DMS114 treated with DMSO at 0.1 percent for 48 hours (cell line): ENCODE data around the gene SCUBE1.

ENCODE experiments used
- DNase-seq: peaks from one replicate; lab custom pipeline; 2025; ENCODE audit not compliant: unreplicated experiment; lab: John Stamatoyannopoulos, UW

SCUBE1 gene

DNA sequence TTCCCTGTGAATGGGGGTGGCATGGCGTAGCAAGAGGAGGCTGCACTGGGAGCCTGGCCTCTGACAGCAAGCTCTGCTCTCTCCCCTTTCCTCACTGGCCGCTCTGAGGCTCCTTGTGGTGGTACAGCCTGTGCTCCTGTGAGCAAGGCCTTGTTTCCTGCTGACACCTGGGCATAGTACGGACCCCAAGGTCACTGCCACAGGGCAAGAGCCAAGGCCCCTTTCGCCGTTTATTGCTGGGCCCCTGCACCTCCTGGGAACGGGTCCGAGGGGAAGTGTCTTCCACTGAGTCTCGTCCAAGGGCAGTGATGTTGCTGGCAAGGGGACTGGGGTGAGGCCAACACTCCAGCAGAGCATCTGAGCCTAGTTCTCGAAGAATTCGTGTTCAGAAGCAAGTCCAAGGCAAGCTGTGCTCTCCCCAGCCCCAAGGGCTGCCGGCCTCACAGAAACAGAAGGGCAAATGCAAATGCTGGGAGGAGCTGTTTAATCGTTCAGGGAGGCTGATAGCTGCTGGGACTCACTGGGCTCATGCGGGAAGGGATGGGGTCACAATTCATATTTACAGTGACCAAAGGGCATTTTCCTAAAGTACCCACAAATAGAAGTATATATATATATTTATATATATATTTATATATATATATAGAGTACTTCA lies 140.3 kb downstream of the SCUBE1 start:
- DNase-seq, result no peak

DNA sequence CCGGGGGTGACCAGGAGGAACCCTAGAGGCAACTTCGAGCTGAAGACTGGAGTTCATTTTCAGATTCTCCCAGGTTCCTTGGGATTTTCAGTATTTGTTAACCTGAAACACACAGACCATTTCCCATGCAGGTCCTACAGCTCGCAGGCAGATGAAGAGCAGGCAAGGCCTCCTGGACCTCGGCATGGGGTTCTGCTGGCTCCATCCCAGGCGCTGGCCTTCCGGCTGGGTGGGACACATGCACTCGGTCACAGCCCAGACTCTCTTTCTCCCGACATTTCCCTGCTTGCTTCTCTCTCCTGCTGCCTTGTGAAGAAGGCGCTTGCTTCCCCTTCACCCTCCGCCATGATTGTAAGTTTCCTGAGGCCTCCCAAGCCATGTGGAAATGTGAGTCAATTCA lies 140.8 kb downstream of the SCUBE1 start:
- no peak for DNase-seq

DNA sequence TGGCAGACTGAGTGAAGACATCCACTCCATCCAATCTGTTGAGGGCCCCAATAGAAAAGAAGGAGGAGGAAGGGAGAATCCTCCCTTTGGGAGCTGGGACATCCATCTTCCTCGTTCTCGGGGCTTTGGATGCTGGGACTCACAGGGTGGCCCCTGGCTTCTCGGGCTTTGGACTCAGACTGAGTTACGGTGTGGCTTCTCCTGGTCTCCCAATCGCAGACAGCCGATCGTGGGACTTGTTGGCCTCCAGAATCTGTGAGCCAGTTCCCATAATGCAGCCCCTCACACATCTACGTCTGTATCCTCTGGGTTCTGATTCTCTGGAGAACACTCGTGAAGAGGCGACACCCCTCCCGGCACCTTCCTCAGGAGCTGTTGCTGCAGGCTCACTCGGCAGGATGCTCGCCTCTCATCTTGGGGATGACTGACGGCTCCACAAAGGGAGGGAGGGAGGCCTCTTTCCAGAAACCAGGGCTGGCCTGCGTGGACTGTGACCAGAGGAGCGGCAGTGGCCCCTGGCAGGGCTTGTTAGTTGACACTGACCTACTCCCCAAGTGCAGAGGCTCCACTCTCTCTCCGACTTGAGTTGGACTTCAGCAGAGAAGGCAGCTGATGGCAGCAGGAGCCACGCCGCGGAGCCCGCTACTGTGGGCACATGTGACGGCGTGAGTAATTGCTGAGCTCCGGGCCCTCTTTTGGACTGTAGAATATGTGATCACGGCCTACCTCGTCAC lies 141.5 kb downstream of the SCUBE1 start:
- no peak for DNase-seq

DNA sequence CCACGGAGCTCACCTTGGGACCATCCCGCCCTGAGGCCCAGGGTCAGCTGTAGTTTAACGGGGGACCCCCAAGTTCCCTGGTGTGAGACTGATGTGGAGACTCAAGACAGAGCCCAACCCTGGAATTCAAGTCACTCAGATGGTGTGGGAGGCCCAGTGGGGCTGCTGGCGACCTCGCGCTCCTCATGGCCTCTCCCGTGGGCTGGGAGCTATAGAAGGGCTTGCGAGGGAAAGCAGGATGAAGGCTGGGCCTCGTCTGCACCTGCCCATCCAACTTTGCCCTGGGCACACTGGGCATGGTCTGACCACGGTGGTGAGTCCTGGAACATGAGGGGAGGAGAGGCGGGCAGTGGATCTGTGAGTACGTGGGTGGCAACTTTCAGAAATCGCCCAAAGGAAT lies 142.6 kb downstream of the SCUBE1 start:
- no peak for DNase-seq

DNA sequence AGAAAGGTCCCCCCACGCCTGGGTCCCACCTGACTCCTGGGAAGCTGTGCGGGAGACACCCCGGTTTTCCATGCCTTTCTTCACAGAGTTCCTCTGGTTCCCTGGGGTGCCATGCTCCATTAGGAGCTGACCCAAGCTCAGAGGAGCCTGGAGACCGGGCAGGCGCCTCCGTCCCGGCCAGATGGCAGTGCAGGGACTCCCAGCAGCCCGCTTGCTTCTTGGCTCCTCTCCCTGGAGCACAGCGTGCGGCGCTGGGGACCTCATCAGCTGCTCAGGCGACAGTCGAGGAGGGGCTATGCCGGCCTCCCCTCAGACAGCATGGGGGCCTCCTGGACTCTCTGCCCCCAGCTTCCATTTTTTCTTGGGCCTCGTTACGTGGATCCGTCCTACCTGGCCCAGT lies 143.1 kb downstream of the SCUBE1 start:
- DNase-seq, result no peak

DNA sequence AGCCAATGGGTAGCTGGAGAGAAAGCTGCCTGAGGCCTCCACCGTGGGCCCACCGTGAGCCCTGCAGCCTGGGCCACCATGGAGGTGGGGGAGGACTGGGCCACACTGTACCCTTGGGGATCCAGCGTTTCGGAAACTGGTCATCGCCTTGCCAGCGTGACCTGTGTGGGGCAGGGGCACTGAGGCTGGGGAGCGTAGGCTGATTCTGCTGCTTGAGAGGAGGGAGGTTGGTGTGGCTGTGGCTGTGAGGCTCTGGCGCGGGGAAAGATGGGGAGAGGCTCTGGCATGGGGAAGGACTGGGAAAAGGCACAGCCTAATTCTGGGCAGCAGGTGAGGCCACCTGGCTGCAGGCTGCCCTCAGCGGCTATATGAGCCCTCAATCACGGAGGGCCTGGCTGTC lies 143.6 kb downstream of the SCUBE1 start:
- DNase-seq, result no peak

DNA sequence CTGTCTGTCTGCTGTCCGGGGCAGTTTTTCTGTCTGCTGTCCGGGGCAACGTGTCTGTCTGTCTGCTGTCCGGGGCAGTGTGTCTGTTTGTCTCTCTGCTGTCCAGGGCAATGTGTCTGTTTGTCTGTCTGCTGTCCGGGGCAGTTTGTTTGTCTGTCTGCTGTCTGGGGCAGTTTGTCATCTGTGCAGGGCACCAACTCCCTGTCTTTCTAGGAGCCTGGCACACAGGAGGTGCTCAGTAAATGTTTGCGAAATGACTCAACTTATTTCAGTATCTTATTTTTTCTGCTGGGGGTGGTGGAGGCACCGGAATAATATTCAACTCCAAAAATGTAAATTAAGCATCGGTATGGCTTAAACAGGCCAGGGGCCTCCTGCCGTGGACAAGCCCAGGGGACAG lies 144.2 kb downstream of the SCUBE1 start:
- DNase-seq, result no peak

DNA sequence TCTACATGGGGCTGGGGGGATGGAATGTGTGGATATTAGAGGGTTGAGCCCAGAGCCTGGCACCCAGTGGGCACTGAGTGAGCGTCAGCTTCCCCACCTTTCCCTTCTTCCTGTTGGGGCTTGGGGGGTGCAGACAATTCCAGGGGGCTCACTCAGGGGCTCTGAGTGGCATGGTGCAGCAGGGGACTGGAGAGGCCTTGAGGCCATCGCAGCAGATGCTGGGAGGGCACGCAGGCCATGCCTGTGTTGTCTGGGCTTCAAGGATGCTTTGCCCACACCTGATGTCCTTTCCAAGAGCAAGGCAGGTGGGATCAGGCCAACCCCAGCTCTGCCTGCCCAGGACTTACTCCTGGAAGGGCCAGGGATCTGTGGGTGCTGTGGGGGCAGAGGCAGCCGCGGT lies 145.0 kb downstream of the SCUBE1 start:
- DNase-seq, result no peak

DNA sequence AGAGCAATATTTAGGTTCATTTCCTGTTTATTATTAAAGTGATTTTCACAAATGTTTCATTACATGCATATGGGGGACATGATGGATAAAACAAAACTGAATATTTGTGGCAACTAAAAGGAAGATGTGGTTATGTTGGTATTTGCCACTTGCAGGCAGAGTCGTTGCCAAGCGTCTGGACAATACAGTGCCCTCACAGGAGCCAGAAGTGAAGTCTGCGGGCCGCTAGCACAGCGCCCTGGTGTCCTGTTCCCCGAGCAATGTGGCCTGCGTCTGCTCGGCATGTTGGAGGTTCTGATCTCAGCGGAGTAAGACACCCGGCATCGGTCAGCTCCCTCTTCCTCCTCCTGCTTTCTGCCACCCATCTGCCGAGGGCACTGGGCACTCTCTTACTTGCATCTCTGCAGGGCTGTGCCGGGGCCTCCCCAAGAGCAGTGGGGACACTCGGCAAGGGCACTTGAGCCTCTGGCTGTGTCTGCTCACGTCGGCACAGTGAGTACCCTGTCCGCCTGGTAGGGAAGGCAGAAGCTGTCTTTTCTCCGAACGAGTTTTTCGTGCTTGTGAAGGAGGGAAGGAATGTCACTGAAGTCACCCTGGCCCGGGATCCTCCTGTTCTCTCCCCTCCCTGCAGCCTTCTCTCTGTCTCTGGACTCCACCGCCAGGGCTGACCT lies 145.8 kb downstream of the SCUBE1 start:
- no peak for DNase-seq

DNA sequence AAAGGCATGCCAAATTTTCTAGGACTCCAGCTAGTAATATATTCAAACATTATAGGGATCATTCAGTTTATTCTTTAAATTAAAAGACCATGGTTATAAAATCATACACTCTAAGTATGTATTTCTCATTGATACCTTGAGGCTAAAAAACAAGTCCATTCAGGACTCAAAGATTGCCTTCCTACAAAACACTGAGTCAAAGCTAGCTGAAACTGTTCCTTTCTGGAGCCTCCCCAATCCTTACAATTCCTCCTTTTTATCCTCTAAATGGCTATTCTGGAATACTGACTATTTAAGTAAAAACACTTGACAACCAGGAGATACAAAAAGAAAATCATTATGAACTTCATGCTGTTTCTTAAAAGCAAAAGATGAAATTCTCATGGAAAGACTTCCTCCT lies 151.3 kb downstream of the SCUBE1 start:
- no peak for DNase-seq

DNA sequence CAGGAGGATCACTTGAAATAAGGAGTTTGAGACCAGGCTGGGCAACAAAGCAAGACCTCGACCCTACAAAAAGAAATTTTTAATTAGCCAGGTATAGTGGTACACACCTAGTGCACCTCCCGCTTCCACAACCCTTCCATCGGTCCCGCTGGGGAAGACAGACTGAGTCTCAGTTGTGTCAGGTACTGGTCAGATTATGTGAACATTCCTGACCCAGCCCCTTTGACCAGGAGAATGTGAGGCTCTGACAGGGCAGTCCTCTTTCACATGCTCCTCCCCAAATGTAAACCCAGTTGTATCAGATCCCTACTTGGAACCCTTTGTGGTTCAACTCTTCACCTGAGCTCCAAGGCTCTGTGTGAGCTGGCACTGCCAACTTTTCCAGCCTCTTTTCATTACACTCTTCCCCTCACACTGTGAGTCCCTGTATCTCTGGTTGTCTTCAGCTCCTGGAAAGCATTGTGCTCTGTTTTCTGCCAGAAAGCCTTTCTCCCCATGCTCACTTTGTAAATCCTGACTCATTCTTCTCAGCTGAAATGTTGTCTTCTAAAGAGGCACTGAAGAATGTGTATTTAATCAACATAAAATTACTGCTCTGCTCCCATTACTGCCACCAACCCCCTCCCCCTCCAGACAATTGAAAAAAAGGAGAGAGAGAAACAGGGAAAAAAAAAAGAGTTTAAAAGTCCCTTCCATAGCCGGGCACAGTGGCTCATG lies 154.2 kb downstream of the SCUBE1 start:
- DNase-seq, result no peak

DNA sequence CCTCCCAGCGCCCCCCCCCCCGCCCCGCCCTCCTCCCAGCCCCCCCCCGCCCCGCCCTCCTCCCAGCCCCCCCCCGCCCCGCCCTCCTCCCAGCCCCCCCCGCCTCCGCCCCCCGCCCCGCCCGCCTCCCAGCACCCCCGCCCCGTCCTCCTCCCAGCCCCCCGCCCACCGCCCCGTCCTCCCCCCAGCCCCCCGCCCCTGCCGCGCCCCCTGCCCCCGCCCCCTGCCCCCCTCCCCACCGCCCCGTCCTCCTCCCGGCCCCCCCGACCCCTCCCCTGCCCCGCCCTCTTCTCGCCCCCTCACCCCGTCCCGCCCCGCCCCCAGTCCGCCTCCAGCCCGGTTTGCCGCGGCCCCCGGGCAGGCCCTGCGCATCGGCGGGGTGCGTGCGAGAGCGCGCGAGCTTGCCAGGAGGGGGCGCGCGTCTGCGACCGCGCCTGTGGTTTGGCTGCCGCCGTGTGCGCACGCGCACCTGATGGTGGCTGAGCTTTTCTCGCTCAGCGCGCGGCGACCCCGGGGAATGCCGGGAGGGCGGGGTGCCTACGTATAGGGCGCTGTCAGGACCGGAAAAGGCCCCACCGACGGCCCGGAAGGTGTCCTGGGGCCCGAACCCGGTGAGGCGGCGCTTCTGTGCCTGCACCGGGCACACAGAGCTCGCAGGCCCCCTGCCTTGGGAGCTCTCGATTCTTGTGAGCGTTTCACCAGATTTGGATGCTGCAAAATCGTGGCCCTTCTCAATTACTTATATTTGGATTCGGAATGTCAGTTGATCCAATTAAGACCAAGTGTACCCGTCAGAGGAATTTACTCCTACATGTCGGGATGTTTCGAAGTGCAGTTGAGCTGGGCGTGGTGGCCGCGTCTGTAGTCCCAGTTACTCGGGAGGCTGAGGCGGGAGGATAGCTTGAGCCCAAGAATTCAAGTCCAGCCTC lies 155.7 kb downstream of the SCUBE1 start:
- DNase-seq, result peak; percentile 79

DNA sequence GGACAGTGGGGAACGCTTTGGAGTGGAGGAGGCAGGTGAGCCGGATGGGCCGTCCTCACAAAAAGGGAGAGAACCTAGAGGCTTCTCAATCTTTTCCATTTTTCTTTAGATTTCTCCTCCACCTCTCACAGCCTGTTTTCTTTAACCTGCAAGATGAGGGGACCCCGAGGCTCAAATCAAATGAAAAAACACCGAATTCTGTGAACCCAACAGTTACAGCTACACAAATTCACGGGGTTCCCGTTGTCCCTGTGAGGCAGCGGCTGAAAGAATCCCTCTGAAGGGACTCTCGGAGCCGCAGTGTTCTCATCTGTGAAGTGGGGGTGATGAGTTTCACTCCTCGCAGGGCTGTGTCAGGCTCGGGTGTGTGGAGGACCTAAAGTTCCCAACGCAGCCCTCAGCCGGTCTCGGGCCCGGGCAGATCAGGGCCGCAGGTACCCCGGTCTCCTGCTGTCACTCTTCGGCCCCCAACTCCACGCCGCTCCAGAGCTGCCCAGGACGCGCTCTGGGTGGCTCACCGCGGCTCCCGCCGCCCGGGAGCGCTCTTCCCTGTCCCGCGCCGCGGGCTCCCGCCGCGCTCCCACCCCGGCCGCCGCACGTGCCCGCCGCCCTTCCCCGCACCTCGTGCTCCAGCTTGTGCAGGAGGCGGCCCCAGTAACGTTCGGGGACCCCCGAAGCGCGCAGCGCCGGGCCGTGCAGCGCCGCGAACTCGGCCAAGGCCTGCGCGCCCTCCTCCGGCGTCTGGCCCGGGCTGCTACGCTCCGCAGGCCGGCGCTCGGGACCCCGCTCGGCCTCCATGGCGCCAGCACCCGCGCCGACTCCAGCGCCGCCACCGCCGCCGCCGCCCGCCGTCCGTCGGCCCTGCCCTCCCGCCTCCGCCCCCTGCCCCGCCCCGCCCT lies 156.7 kb downstream of the SCUBE1 start, which contains the start of gene TTLL12:
Gene TTLL12 (minus strand): TSS at position 863 of the 899 bp plus-strand sequence. CDS start 65 bp downstream, at position 798.
- peak; percentile 4 for DNase-seq

DNA sequence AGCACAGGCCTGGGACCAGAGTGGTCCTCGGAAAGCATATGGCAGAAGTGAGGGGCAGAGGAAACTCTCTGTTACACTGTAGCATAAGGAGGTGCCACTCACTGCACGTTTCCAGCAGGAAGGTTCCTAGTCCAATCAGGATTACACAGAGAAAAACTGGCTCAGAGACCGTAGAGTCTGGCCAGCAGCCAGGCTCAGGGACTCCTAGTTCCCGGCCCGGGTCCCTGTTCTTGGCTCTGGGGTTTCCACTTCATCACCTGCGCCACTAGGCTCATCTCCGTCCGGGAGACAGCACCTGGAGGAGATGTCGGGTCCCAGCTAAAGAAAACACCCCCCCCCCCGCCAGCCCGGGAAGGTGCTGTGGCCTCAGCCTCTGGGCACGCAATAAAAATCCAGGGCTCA lies 157.3 kb downstream of the SCUBE1 start:
- DNase-seq, result no peak

DNA sequence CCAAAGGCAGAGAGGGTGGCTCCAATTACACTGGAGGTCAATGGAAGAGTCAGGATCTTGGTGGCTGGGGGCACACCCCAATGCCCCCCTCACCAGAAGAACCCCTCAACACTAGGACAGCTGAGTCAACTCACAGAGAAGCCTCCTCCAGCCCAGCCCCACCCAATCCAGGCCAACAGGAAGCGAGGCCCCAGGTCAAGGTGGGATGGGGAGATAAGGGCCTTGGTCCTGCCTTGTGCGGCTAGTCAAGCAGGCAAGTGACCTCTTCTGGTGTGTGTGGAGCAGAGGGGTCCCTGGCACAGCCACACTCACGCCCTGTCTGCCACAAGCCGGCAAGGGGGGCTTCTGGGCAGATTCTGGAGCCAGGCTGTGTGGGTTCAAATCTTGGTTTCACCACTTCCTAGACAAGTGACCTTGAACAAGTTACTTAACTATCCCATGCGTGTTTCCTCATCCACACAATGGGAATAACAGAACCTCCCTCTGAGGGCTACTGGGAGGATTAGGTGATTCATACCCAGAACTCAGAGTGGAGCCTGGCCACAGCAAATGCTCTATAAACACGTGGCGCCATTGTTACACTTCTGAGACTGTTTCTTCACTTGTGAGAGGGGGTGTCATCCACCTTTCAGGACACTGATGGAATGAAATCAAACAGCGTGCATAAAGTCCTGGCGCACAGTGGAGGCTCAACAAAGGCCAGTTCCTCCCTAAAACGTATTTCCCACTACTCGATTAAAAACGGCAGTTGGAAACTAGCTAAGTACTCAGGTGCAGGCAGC lies 159.5 kb downstream of the SCUBE1 start:
- DNase-seq, result no peak

DNA sequence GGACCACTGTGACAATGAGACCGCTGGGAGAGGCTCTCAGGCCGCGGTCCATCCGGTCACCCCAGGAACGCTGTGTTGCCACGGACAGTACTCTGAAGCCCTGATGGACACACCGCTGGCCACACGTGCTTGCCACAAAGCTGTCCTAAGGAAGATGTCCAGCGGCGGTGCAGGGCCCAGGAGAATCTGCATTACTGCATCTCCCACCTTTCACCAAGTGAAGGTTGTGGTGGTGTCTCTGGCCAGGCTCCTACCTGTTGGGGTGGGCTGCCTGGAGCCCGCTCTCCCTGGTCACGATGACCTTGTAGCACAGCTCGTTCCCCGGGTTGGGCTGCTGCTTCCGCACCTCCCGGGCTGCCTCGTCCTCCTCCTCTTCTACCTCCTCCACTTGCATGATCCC lies 160.4 kb downstream of the SCUBE1 start:
- no peak for DNase-seq

DNA sequence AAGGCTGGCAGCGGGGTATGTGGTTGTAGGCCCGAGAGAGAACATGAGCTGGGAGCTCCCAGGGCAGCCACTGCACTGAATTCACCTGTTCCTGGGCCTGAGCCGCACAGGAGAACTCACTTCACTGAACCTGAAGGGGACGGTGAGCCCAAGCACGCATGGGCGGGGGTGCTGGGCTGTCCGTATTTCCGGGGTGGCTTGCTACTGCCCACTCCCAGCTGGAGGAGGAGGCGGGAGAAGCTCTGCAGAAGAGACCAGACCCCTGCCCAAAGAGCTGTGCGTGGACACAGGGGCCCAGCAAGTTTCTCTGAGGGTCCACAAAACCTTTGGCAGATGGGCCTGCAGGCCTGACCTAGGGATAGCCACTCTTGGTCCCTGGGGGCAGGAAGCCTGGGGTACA lies 161.1 kb downstream of the SCUBE1 start:
- DNase-seq, result no peak

DNA sequence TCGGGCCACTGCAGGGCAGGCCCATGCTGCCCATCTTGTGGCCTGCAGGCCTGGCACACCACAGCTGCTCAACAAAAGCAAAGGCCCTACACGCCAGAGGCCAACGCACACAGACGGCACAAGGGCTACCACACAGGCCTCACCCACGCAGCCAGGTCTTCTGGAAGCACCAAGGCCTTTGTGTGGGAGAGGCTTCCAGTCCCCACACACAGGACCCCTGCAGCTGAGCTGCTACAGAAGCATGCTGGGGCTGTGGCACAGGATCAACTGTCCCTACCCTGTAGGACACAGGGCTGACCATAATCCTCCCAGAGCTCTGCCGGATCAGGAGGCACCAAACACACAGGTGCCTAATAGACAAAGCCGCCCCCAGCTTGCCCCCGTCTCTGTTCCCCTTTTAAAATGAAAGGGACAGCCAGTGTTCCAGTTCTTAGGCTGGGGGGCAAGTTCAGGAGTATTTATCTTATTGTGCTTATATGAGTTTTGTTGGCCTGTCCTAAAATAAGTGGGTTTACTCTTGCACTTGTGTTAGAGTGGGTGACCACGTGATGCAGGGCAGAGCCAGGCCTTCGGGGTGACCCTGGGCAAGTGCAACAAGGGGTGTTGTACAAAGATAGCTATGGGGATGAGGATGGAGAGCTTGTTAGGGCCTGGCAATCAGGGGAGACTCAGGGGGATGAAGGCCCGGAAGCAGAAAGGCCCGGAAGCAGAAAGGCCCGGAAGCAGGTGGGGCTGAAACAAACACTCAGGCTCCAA lies 161.7 kb downstream of the SCUBE1 start:
- no peak for DNase-seq
